Measurements from ENCODE around the gene DBH.

DNA sequence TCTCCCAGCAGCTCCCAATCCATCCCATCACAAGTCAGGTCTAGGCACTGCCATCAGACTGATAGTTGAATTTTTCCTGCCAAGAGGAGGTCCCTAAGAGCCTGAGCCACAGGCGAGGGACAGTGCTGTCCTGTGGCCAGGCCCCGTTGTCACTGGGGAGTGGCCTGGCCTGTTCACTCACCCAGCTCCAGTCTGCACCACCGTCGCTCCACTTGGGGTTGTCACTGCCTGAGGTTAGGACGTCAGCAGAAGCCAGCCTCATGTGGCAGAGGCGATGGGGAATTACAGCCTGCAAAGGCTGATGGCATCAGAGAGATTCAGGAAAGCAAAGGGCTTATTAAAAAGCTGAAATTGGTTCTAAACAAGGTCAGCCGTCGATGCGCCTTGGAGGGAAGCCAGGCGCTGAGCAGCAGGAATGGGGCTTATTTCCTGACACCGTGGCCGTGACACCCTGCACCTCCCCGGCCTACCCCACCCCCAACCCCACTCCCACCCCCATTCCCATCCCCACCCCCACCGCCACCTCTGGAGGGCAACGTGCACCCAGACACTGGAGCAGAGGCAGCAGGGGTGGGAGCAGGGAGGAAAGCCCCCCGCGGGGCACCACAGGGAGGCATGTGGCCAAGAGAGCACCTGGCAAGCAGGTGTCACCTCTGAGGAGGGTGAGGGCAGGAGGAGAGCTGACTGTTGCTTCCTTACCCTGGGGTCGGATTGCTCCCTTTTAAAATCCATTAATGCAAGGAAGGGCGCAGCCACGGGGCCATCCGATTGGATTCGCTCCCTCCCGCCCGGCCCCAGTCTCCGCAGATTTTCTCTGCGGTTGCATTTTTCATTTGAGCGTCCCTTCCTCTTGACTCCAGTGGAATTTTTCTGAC is 3.1 kb upstream of the DBH start:
- TF ChIP-seq, protein P1, sequence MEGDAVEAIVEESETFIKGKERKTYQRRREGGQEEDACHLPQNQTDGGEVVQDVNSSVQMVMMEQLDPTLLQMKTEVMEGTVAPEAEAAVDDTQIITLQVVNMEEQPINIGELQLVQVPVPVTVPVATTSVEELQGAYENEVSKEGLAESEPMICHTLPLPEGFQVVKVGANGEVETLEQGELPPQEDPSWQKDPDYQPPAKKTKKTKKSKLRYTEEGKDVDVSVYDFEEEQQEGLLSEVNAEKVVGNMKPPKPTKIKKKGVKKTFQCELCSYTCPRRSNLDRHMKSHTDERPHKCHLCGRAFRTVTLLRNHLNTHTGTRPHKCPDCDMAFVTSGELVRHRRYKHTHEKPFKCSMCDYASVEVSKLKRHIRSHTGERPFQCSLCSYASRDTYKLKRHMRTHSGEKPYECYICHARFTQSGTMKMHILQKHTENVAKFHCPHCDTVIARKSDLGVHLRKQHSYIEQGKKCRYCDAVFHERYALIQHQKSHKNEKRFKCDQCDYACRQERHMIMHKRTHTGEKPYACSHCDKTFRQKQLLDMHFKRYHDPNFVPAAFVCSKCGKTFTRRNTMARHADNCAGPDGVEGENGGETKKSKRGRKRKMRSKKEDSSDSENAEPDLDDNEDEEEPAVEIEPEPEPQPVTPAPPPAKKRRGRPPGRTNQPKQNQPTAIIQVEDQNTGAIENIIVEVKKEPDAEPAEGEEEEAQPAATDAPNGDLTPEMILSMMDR (conservative IDR thresholded peaks at IDR 0.05; ENCODE audit: low read depth, low read length) = no peak
- no peak for TF ChIP-seq EZH2 (IDR thresholded peaks at IDR 0.05; ENCODE audit: borderline replicate concordance, low read depth, low read length, poor library complexity, severe bottlenecking)
